GM19351 (cell line): Measurements from ENCODE around the gene LSM4.

ENCODE experiments used
- ATAC-seq: cut with Tn5 transposase; IDR thresholded peaks from one replicate; pipeline ENCODE4 v1.9.1; 2021; ENCODE audit warnings: mild to moderate bottlenecking, moderate library complexity; ENCODE audit not compliant: unreplicated experiment

LSM4 gene

DNA sequence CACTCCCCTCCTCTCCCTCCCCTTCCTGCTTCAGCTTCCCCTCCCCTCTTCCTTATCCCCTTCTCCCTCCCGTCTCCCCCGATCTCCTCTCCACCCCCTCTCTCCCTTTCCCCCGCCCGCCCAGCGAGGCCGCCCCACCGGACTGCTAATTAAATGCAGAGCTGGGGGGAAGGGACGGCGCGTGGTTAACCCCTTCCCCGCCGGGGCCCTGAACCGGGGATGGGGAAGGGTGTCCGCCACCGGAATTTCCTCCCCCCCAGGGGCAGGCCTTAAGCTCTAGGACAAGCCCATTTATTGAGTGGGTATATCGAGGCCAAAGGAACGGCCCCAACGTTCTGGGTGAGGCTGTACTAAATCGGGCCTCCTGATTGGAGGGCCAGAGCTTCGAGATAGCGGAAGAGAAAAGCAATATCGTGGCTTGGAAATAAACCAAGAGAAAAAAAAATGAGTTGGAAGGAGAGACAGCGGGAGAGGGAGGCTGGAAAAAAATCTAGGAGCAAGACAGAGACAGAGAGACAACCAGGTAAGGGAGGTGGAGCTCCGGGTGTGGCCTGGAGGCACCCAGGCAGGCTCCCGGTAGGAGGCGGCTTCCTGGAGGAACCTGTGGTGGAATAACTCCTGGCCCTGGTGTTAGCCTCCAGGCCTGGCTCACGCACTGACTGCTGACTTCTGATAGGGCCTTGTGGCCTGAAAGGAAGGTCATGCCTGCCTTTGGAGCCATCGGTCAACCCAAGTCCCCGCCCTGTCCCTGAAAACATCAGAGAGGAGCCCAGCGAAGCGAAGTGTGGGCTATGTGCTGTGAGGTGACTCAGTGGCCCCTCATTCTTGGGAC, 29.9 kb downstream of the LSM4 start:
- no peak for ATAC-seq

DNA sequence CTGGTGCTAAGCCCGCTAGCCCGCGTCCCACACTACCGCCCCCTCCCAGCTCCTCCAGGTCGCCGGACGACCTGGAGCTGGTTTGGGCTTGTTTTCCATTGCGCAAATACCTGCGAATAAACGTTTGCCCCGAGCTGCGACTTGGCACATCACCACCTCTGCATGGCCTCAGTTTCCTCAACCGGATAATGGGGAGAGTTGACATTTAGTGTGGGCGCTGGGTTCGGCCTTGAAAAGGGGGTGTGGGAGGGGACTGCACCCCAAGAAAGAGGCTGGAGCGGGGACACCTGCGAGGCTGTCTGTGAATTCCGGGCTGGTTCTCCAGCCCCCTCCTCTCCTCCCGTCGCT, 30.4 kb downstream of the LSM4 start:
- ATAC-seq = no peak

DNA sequence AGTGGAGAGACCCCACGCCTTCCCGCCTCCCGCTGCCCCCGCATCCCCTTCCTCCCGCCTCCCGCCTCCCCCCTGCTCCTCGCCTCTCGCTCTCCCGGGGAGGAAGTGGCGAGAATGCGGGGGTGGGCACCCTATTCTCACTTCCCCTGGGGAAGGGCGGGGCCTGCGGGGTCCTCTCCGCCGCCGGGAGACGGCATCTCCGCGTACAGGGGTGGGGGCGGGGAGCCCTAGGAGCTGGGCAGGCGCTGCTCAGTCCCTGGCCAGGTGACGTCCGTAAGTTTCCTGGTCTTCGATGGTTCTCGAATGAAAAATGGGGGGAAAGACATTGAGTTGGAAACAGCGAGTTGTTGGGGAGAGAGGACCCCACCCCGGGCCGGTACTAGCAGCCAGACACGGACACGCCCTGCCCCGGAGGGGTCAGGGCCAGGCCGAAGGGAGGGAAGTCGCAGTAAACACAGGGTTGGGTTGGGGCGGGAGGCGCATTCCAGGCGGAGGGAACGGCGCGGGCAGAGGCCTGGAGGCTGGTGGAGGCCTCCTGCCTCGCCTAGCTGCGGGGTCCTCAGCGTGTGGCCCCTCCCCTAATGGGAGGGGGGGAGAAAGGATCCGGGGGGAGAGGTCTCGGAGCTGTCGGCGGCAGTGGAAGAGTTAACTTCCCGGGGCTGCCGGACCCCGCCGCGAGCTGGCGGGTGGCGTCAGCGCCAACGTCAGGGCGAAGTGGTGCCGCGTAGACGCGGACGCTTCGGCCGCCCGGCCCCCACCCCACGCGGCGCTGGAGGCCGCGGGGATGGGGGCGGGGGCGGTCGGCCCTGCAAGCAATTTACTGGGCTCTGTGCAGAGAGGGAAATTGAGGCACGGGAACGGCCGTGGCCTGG, 31.1 kb downstream of the LSM4 start:
- ATAC-seq = peak; percentile 46

DNA sequence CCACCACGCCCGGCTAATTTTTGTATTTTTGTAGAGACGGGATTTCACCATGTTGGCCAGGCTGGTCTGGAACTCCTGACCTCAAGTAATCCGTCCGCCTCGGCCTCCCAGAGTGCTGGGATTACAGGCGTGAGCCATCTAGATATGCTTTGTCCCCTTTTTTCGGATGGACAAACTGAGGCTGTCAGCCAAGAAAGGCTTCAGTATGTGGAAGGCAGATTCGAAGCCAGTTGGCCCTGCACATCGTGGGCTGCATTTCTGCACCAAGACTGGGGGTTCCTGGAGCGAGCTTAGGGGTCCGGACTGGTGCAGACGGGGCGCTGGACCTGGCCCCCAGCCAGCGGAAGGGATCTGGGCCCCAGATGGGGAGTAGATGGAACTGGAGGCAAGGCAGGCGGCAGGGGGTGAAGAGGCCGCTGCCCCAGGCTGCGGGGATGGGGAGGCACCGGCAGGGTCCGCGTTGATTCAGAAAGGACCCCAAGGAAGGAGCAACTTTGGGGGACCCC, 31.8 kb downstream of the LSM4 start:
- no peak for ATAC-seq

DNA sequence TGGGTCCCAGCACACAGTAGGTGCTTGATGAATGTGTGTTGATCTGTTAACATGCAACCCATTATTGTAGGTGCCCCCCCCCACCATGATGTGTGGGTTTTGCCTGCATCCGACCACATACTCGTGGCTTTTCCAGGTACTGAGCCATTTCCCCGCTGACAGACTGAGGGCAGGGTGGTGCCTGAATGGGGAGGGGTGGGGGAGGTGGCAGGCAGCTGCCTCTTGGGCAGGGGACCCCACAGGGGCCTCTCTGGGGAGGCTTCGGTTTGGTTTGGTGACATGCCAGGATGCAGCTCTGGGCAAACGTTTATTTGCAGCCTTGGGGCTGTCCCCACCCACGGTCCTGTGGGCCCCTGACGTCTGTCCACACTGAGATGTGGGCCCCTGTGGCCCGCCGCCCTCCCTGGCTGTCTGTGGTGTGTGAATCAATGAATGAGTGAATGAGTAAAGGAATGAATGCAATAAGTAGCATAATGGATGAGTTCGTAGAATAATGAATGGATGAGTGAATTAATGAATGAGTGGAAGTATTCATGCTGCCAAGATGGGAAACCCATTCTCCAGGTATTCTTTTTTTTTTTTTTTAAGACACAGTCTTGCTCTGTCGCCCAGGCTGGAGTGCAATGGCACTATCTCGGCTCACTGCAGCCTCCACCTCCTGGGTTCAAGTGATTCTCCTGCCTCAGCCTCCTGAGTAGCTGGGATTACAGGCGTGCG, 32.4 kb downstream of the LSM4 start:
- no peak for ATAC-seq

DNA sequence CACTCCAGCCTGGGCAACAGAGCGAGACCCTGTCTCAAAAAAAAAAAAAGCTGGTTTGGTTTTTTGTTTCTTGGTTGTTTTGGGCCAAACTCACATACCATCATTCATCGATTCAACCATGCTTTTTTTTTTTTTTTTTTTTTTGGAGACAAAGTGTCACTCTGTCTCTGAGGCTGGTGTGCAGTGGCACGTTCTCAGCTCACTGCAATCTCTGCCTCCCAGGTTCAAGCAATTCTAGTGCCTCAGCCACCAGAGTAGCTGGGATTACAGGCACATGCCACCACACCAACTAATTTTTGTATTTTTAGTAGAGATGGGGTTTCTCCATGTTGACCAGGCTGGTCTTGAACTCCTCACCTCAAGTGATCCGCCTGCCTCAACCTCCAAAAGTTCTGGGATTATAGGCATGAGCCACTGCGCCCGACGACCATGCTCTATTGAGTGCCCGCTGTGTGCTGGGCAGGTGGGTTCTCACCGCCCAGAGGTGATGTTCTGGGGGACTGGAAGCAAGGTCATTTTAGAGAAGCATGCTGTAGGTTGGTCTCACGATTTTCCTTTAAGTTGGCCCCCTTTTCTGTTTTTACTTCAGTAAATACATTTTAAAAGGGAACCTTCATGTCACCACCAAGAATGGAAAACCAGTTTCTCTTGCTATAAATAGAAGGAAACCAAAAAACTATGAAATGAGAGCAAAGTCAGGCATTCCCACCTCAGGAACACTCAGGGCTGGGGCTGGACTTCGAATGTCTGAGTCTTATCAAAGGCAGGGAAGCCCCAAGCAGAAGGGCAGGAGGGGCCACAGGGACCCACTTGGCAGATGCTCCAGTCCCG, 33.2 kb downstream of the LSM4 start:
- ATAC-seq = no peak

DNA sequence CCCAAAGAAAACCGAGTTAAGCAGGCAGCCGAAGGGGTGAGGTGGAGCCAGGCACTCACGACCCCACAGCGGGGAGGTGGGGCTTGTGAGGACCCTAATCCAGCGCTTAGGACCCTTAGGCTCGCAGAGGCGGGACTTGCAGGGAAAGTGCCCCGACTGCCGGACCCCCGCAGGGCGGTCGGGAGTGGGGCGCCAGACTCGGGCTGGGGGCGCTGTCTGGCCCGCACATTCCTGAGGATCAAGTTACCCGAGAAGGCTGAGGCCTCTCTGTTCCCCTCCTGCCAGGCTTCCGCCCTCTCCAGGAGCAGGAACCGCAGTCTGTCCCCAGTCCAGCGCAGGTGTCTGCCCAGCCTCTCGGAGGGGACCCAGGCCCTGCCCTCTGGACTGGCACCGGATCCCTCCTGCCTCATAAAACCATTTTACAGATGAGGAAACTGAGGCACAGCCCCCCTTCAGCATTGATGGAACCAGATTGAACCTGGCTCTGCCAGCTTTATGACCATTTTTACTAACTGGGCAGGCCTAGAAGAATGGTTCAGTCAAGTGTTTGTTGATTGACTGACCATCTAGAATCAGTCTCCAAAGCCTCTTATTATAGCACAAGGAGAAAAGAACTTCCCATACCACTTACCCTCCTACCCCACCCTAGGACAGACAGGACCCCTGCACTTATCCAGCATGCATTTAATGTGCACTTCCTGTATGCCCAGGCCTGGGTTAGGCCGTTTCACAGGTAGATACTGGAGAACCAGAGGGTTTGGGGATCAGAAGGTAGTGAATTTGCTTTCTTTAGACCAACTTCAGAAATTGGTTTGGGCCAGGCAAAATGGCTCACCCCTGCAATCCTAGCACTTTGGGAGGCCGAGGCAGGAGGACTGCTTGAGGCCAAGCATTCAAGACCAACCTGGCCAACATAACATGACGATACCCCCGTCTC, 34.8 kb downstream of the LSM4 start:
- ATAC-seq = no peak

DNA sequence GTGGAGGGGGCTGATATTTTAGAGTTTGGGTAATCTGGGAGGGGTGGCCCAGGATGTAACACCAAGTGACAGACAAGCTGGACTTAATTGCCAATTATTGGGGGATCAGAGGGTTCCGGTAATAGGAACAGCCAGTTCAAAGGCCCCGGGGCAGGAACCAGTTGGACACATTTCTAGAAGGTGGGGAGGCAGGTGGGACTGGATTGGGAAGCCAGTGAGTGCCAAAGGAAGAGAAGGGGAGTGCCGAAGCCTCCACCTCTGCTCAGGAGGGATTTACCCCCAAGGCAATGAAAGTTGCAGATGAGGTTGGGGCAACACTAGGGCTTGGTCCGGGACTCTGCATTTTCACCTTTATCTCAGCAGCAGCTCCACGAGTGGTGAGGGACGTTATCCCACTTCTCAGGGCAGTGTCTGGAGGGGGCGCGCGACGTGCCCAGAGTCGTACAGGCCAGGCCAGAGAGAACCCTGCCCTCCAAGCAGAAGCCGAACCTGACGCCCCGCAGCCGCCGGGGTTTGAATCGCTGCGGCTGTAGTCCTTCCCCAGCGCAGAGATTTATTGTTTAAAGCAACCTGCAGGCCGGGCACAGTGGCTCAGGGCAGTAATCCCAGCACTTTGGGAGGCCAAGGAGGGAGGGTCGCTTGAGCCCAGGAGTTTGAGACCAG, 35.8 kb downstream of the LSM4 start:
- ATAC-seq = no peak

DNA sequence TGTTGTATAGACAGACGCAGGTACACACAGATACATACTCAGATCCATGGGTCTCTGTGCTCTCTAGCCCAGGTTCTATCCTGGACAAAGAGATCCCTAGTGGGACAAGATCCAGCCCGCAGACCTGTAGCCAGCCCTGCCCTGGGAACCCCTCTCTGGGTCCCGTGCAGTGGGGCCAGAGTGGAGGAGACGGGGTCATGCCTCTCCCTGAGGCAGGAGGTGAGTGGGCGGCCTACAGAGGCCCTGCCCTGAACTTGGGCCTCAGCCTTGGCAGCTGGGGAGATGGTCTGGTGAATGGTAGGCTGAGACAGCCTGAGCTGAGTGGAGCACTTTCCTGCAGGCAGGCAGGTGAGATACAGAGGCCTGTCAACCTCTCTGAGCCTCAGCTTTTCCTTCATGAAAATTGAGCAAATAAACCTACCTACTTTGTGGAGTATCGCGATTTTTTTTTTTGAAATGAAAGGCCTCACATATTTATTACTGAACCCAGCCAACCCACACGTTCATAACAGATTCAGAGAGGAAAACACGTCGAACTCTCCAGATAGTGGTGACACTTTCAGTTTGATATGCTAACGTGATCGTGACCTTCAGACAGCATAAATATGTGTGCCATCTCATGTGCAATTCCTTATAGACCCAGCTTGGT, 38.0 kb downstream of the LSM4 start:
- no peak for ATAC-seq

DNA sequence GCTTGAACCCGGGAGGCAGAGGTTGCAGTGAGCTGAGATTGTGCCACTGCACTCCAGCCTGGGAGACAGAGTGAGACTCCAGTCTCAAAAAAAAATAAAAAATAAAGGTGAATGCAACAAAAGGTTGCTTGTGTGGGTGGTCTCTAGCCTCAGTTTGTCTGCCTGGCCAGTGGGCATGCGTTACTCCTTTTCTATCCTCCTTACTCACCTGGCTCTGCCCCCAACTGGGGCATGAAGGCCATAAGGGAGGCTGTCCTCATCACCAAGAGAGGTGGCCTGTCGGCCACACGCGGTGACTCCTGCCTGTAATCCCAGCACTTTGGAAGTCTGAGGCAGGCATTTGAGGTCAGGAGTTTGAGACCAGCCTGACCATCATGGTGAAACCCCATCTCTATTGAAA, 39.5 kb downstream of the LSM4 start:
- ATAC-seq = no peak

DNA sequence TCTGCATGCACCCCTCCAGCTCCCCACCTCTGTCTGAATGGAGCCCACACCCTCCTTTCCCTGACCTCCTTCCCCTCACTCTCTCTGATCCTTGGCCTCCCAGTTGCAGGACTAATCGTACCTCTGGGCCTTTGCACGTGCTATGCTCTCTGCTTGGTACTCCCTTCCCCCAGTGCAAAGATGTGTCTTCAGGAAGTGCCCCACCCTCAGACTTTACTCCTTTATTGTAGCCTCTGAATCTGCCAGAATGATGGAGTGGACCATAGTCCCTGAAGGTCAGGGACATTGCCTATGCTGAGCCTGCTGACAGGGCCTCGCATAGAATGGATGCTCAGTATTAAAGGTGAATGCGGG, 40.1 kb downstream of the LSM4 start:
- ATAC-seq = no peak

DNA sequence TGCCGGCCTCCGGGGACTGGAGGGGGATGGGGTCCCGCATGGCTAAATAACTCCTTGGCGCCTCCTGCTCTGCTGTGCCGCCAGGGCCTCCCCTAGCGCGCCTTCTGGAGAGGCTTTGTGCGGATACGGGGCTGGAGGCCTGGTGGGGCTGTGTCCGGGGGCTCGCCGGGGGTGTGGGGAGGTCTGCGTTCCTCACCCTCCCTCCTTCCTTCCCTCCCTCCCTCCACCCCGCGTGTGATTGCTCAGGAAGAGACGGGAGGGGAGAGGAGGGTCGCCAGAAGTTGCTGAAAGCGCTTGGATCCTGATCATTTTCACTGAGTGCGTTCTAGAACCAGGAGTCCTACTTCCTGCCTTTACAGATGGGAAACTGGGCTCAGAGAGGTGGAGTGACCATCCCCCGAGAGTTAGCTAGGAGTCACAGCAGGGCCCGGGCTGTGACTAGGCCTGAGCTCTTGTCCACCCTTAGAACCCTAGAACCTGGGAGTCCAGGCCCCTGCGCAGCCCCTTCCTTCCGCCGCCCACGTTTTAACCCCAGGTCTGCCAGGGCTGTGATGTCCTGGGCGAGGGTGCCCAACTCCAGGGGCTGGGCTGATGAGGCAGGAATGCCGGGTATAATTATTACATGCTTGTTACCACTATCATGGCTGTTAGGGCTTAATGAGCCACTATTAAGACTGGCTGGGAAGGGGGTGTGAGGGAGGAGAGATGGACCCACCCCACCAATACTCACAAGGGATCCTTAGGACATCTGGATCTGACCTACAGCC, 40.7 kb downstream of the LSM4 start:
- no peak for ATAC-seq

DNA sequence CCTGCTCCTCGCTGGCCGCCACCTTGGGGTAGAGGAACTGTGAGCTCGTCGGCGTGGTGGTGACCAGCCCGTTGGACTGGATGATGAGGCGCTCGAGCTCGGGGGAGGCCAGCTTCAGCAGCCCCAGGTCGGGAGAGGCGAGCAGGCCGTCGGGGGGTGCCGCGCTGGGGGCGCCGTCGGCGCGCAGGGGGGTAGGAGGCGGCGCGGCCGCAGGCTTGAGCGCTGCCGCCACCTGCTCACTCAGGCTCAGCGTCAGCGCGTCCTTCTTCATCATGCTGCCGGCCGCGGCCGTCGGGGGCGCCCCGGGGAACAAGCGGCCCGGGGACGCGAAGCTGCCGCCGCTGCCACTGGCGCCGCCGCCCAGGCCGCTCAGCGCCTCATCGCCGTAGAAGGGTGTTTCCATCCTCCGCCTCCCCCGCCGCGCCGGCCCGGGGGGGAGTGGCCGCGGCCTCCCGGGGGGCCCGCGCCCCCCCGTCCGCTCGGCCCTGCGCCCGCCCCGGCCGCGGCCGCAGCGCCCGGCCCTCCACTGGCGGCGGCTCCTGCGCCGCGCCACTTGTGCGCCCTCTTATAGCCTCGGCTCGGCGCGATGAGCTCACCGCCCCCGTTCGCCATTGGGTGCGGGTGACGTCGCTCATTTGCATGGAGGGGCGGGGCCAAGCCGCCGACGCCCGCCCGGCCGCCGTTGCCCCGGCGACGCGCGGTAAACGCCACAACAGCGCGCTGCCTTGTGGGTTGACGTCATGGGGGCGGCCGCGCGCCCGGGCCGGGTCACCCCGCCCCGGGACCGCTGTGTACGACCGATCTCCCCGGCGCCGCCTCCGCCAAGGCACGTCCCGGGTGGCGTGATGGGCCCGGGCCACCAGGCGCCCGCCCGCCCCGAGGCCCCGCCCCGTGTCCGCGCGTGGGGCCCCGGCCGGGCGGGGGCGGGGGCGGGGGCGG, 41.5 kb downstream of the LSM4 start, which contains the start of gene JUND:
TSS of gene JUND (minus strand) at position 541 of the 939 bp plus-strand sequence. CDS start at position 403, 138 bp downstream.
- peak; percentile 63 for ATAC-seq

DNA sequence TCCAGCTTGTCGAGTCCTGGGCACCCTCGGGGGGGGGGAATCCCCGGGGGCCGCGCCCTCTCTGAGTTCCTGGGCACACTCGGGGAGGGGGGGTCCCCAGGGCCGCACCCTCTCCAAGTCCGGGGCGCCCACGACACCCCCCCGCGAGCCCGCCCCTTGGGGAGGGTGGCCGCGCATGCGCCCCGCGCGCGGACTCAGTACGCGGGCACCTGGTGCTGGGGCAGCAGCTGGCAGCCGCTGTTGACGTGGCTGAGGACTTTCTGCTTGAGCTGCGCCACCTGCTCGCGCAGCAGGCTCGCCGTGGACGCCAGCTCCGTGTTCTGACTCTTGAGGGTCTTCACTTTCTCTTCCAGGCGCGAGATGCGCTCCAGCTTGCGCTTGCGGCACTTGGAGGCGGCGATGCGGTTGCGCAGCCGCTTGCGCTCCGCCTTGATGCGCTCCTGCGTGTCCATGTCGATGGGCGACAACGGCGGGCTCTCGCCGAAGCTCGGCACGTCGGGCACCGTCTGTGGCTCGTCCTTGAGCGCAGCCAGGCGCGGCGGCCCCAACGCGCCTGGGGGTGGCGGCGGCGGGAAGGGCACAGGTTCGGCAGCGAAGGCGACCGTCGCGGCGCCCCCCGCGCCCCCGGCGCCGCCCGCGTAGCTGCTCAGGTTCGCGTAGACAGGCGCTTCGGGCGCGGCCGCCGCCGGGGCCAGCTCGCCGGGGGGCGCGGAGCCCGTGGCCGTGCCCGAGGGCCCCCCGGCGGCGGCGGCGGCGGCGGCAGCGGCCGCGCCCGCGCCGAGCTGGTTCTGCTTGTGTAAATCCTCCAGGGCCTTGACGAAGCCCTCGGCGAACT, 42.4 kb downstream of the LSM4 start:
- ATAC-seq = no peak

DNA sequence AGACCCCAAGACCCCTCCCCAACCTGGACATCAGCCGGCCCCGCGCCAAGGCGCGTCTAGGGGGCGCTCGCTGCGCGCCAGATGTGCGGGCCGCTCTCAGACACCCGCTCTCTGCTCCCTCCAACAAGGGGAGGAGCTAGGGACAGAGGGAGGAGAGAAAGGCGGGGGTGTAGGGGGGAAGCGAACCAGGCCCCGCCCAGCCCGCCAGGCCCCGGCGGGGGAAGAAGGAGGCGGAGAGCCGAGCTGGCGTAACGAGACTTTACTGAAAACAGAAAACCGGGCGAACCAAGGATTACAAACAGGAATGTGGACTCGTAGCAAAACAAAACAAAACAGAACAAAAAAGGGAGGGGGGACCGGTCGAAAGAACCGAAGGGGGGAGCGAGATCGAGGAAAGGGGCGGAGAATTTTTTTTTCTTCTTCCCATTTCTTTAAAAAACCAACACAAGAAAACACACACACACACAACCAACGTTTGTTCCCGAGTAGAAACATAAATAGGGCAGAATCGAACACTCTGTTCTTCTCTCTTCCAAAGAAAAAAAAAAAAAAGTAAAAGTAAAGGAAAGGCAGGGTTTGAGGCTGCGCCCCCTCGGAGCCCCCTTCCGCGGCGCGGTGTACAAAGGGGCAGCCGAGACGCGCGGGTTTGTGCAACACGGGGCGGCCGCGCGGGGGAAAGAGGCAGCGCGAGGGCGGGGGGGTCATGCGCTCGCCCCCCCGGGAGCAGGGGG, 43.2 kb downstream of the LSM4 start:
- ATAC-seq = no peak
